Measurements from ENCODE around the gene ANKRD17. TPM values are rescaled to one million over a fixed set of nuclear protein-coding genes. Genes with fewer than 3 reads are reported as not detected.

Gene ANKRD17
- total RNA-seq, 1 donor from 2014 or later, result 67.3 TPM

- Mint-ChIP-seq H3K4me3 (no peak overlapping the region), H3K36me3 (peaks cover 22% of the 10 kb centered on the region), H3K4me1 (no peaks in the 10 kb centered on the region), H3K27me3 (ENCODE audit: insufficient read depth, low read depth) (no peaks in the 10 kb centered on the region), H3K27ac (no peak overlapping the region), H3K9me3 (no peaks in the 10 kb centered on the region)
- no peak overlapping the region for H2AFZ ChIP-seq (replicated peaks)
- H3K36me3 ChIP-seq, result peaks cover 23% of the 10 kb centered on the region
- H3K9me3 ChIP-seq (ENCODE audit: low read depth), result no peaks in the 10 kb centered on the region
- H3K27ac ChIP-seq, result no peak overlapping the region
- TF ChIP-seq EZH2 (IDR thresholded peaks at IDR 0.05), result no peak
- no peak for TF ChIP-seq EZH2phosphoT487 (IDR thresholded peaks at IDR 0.05)
- TF ChIP-seq CTCF (IDR thresholded peaks at IDR 0.05), result no peak
- no peak for DNase-seq (ENCODE audit: low spot score)
- H3K4me2 ChIP-seq, result no peak overlapping the region
- H3K27me3 ChIP-seq, result no peaks in the 10 kb centered on the region
- H3K4me3 ChIP-seq, result no peak overlapping the region
- no peak overlapping the region for H3K9ac ChIP-seq
- peaks cover 41% of the 10 kb centered on the region for H3K79me2 ChIP-seq (ENCODE audit: low read depth)
- H3K4me1 ChIP-seq, result no peaks in the 10 kb centered on the region
- H4K20me1 ChIP-seq (ENCODE audit: low read depth), result no peaks in the 10 kb centered on the region
- H3F3A ChIP-seq (ENCODE audit: low read depth), result no peaks in the 10 kb centered on the region
These were observed 124.8 kb downstream of the ANKRD17 start for GRCh38 chr4:73133784-73134183.

- Histone ChIP-seq H3K27me3 (no peaks in the 10 kb centered on the region), H3K9me3 (ENCODE audit: low read depth) (no peaks in the 10 kb centered on the region), H4K20me1 (ENCODE audit: low read depth) (peaks cover 6% of the 10 kb centered on the region), H3K36me3 (peaks cover 17% of the 10 kb centered on the region), H3K4me1 (no peaks in the 10 kb centered on the region), H3K79me2 (ENCODE audit: low read depth) (peaks cover 29% of the 10 kb centered on the region), H3K4me2 (no peak overlapping the region), H3K27ac (no peak overlapping the region), H3K4me3 (no peak overlapping the region), H3K9ac (no peak overlapping the region), H3F3A (ENCODE audit: low read depth) (no peaks in the 10 kb centered on the region), H2AFZ (replicated peaks) (no peak overlapping the region)
- no peak for TF ChIP-seq CTCF (IDR thresholded peaks at IDR 0.05)
- TF ChIP-seq EZH2phosphoT487 (IDR thresholded peaks at IDR 0.05), result no peak
- TF ChIP-seq EZH2 (IDR thresholded peaks at IDR 0.05), result no peak
- Mint-ChIP-seq H3K9me3 (no peaks in the 10 kb centered on the region), H3K36me3 (peaks cover 17% of the 10 kb centered on the region), H3K4me1 (no peaks in the 10 kb centered on the region), H3K27ac (no peak overlapping the region), H3K27me3 (ENCODE audit: insufficient read depth, low read depth) (no peaks in the 10 kb centered on the region), H3K4me3 (no peak overlapping the region)
- no peak for DNase-seq (ENCODE audit: low spot score)
These were observed 127.3 kb downstream of the ANKRD17 start for GRCh38 chr4:73131281-73131680.

GRCh38 chr4:73129319-73129718 lies 129.3 kb downstream of the ANKRD17 start:
- Mint-ChIP-seq H3K4me1 (no peaks in the 10 kb centered on the region), H3K27ac (no peak overlapping the region), H3K9me3 (no peaks in the 10 kb centered on the region), H3K4me3 (no peak overlapping the region), H3K36me3 (peaks cover 21% of the 10 kb centered on the region), H3K27me3 (ENCODE audit: insufficient read depth, low read depth) (no peaks in the 10 kb centered on the region)
- no peak for DNase-seq (ENCODE audit: low spot score)
- Histone ChIP-seq H3K79me2 (ENCODE audit: low read depth) (peaks cover 13% of the 10 kb centered on the region), H3K4me3 (no peak overlapping the region), H3F3A (ENCODE audit: low read depth) (no peaks in the 10 kb centered on the region), H3K36me3 (peaks cover 13% of the 10 kb centered on the region), H2AFZ (replicated peaks) (no peak overlapping the region), H3K4me2 (no peak overlapping the region), H3K9ac (no peak overlapping the region), H4K20me1 (ENCODE audit: low read depth) (peaks cover 6% of the 10 kb centered on the region), H3K4me1 (no peaks in the 10 kb centered on the region), H3K9me3 (ENCODE audit: low read depth) (no peaks in the 10 kb centered on the region), H3K27me3 (no peaks in the 10 kb centered on the region), H3K27ac (no peak overlapping the region)
- TF ChIP-seq EZH2phosphoT487 (IDR thresholded peaks at IDR 0.05), result no peak
- no peak for TF ChIP-seq EZH2 (IDR thresholded peaks at IDR 0.05)
- no peak for TF ChIP-seq CTCF (IDR thresholded peaks at IDR 0.05)

Data from neural progenitor cell (in vitro differentiated cells).